Measurements from ENCODE around the gene TMEM258.

DNA sequence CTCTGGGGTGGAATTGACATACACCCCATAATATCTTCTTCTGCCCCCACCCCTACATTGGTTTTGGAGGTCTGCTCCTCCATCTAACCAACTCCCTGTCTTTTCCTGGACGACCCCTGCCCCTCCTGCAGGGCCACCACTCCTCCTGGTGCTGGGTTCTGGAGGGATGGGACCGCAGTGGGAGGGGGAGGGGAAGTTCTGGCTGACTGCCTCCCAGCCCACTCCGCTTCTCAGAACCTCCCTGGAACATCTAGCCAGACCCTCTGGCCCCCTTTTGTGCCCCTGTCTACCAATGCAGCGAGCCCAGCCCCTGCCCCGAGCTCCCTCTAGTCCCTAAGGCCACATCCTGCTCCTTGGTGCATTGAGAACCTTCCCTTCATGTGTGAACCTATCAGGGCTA is 38.7 kb downstream of the TMEM258 start:
- TF ChIP-seq NFYA (IDR thresholded peaks at IDR 0.05; ENCODE audit: borderline replicate concordance, low read depth, low read length) (no peak), POLR2AphosphoS2 (IDR thresholded peaks at IDR 0.05; ENCODE audit: low read depth, low read length) (no peak), CTCF (IDR thresholded peaks at IDR 0.05 in 2 of 3, conservative IDR thresholded peaks at IDR 0.05 in 1 of 3; ENCODE audit: control insufficient read depth in 2 of 3, extremely low read depth in 1 of 3, insufficient read depth in 1 of 3, low read depth in 3 of 3, low read length in 3 of 3) (no peak), POLR2A (IDR thresholded peaks at IDR 0.05; ENCODE audit: low read depth, low read length) (no peak), ZBED1 (IDR thresholded peaks at IDR 0.05; ENCODE audit: borderline replicate concordance) (no peak), EZH2 (IDR thresholded peaks at IDR 0.05; ENCODE audit: borderline replicate concordance, control insufficient read depth, low read depth, low read length) (no peak), STAT3 (IDR thresholded peaks at IDR 0.05; ENCODE audit: low read depth, low read length) (no peak), REST (IDR thresholded peaks at IDR 0.05; ENCODE audit: low read depth, low read length) (no peak), RAD51 (IDR thresholded peaks at IDR 0.05) (no peak), GABPA (IDR thresholded peaks at IDR 0.05; ENCODE audit: low read depth) (no peak), CEBPZ (IDR thresholded peaks at IDR 0.05; ENCODE audit: low read depth, low read length) (no peak), EP300 (IDR thresholded peaks at IDR 0.05; ENCODE audit: borderline replicate concordance in 1 of 2, control insufficient read depth in 1 of 2, low read depth in 2 of 2, low read length in 2 of 2) (no peak), EGR1 (IDR thresholded peaks at IDR 0.05; ENCODE audit: borderline replicate concordance in 1 of 2, low read depth in 2 of 2, low read length in 2 of 2) (no peak)
- TF ChIP-seq, protein P1, sequence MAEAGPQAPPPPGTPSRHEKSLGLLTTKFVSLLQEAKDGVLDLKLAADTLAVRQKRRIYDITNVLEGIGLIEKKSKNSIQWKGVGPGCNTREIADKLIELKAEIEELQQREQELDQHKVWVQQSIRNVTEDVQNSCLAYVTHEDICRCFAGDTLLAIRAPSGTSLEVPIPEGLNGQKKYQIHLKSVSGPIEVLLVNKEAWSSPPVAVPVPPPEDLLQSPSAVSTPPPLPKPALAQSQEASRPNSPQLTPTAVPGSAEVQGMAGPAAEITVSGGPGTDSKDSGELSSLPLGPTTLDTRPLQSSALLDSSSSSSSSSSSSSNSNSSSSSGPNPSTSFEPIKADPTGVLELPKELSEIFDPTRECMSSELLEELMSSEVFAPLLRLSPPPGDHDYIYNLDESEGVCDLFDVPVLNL (IDR thresholded peaks at IDR 0.05; ENCODE audit: low read depth, low read length): no peak

Data from GM12878 (cell line).